MM.1S (cell line): ENCODE data around the gene HCAR1.

Source experiments
- DNase-seq: peaks from one replicate; pipeline ENCODE4 v3.0.0-alpha.2; 2015
- H2AFZ ChIP-seq: fragments of 300-600 bp; sonication (generic); 2 replicates; pipeline ENCODE4 v1.6.0; 2016; ENCODE audit warnings: antibody characterized with exemption, low read length
- H3F3A ChIP-seq: fragments of 300-600 bp; sonication (generic); 2 replicates; pipeline ENCODE4 v1.6.1; 2016; ENCODE audit warnings: mild to moderate bottlenecking, antibody characterized with exemption, low read length, moderate library complexity, mixed read lengths; ENCODE audit not compliant: insufficient read depth
- H3K27ac ChIP-seq: fragments of 300-600 bp; sonication (generic); 2 replicates; pipeline ENCODE4 v1.5.1; 2016; ENCODE audit warnings: mild to moderate bottlenecking, low read length
- H3K27me3 ChIP-seq: fragments of 300-600 bp; sonication (generic); replicated peaks from 2 replicates; pipeline ENCODE4 v1.6.0; 2016; ENCODE audit warnings: low read length; ENCODE audit not compliant: insufficient read depth
- H3K36me3 ChIP-seq: fragments of 300-600 bp; sonication (generic); replicated peaks from 2 replicates; pipeline ENCODE4 v1.6.1; 2016; ENCODE audit warnings: mild to moderate bottlenecking, low read length, mixed read lengths; ENCODE audit not compliant: insufficient read depth
- H3K4me1 ChIP-seq: fragments of 300-600 bp; sonication (generic); 2 replicates; pipeline ENCODE4 v1.6.1; 2016; ENCODE audit warnings: low read length, mixed read lengths
- H3K4me2 ChIP-seq: fragments of 300-600 bp; sonication (generic); 2 replicates; pipeline ENCODE4 v1.6.0; 2016; ENCODE audit warnings: low read depth, low read length
- H3K4me3 ChIP-seq: fragments of 300-600 bp; sonication (generic); 2 replicates; pipeline ENCODE4 v1.5.1; 2016; ENCODE audit warnings: low read length, mixed read lengths
- H3K79me2 ChIP-seq: fragments of 300-600 bp; sonication (generic); 2 replicates; pipeline ENCODE4 v1.6.1; 2016; ENCODE audit warnings: mixed run types, low read length, mixed read lengths
- H3K9ac ChIP-seq: fragments of 300-600 bp; sonication (generic); 2 replicates; pipeline ENCODE4 v1.6.1; 2016; ENCODE audit warnings: low read length, mixed read lengths
- H3K9me2 ChIP-seq: fragments of 300-600 bp; sonication (generic); replicated peaks from 2 replicates; pipeline ENCODE4 v1.6.1; 2016; ENCODE audit warnings: mild to moderate bottlenecking, low read length, mixed read lengths; ENCODE audit not compliant: insufficient read depth
- H3K9me3 ChIP-seq: fragments of 300-600 bp; sonication (generic); replicated peaks from 2 replicates; pipeline ENCODE4 v1.6.1; 2016; ENCODE audit warnings: mild to moderate bottlenecking, low read length, mixed read lengths; ENCODE audit not compliant: insufficient read depth
- H4K20me1 ChIP-seq: fragments of 300-600 bp; sonication (generic); 2 replicates; pipeline ENCODE4 v1.6.1; 2016; ENCODE audit warnings: mild to moderate bottlenecking, low read length, moderate library complexity, mixed read lengths; ENCODE audit not compliant: insufficient read depth
- EZH2 ChIP-seq: fragments of 300-600 bp; sonication (generic); optimal IDR thresholded peaks from 2 replicates; pipeline ENCODE3; 2017; ENCODE audit warnings: low read depth, mild to moderate bottlenecking, antibody characterized with exemption, low read length, mixed read lengths
- EZH2phosphoT487 ChIP-seq: fragments of 300-600 bp; sonication (generic); IDR thresholded peaks from 2 replicates; pipeline ENCODE4 v1.6.1; 2018; ENCODE audit warnings: antibody characterized with exemption, low read length
- TF ChIP-seq, protein P1 (sequence below): fragments of 300-600 bp; sonication (generic); IDR thresholded peaks from 2 replicates; pipeline ENCODE4 v1.5.1; 2016; ENCODE audit warnings: antibody characterized with exemption, low read length, mixed read lengths

Gene HCAR1

DNA sequence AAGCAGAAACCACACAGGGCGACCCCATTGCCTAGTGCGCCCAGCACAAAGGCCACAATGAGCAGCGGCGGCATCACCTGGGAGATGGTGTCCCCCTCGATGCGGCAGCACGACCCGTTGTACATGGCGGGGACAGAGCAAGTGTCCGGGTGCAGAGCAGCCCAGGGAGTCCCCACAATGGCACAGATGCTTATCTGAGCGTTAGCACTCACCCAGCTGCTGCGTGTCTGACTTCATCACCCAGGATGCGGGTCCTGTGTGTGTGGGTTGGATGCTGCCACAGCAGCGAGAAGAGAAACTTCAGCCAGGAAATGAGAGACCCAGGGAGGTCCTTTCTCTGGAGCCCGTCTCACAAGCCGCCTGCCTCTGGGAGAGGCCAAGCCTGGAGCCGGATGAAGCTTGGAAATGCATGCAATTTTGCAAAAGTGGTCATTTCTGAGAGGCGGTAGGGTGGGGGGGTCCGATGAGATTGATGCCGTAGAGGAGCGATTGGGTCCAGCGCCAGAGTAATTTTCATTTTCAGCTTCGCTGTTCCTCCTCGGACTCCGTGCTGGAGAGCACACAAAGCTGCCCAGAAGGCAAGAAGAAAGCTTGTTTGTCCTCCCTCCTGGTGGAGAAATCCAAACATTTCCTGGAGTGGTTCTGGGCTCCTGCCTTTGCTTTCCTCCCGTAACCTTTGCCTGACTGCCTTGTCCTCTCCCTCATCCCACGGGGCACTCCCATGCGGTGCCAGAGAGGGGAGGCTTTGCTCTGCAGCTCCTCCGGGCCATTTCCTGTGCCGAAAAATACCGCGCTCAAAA, at the start of gene HCAR1:
Gene HCAR1, minus strand, starts transcription at position 630 of the 800 bp plus-strand sequence. Its CDS starts 505 bp downstream, at position 125.
- H3K9me2 ChIP-seq = no peaks in the 10 kb centered on the region
- H3K4me3 ChIP-seq = no peak within 1 kb of the TSS
- no peak within 1 kb of the TSS for H3K27ac ChIP-seq
- H3K36me3 ChIP-seq = no peaks in the 10 kb centered on the region
- no peaks in the 10 kb centered on the region for H3K79me2 ChIP-seq
- H3K9me3 ChIP-seq = no peaks in the 10 kb centered on the region
- H3K4me1 ChIP-seq = no peaks in the 10 kb centered on the region
- H3K9ac ChIP-seq = no peak within 1 kb of the TSS
- H3K4me2 ChIP-seq = no peak within 1 kb of the TSS
- no peak for DNase-seq
- H2AFZ ChIP-seq = no peak within 1 kb of the TSS
- H3F3A ChIP-seq = no peaks in the 10 kb centered on the region
- no peaks in the 10 kb centered on the region for H4K20me1 ChIP-seq
- TF ChIP-seq EZH2 (no peak), EZH2phosphoT487 (no peak)
- TF ChIP-seq, protein P1, sequence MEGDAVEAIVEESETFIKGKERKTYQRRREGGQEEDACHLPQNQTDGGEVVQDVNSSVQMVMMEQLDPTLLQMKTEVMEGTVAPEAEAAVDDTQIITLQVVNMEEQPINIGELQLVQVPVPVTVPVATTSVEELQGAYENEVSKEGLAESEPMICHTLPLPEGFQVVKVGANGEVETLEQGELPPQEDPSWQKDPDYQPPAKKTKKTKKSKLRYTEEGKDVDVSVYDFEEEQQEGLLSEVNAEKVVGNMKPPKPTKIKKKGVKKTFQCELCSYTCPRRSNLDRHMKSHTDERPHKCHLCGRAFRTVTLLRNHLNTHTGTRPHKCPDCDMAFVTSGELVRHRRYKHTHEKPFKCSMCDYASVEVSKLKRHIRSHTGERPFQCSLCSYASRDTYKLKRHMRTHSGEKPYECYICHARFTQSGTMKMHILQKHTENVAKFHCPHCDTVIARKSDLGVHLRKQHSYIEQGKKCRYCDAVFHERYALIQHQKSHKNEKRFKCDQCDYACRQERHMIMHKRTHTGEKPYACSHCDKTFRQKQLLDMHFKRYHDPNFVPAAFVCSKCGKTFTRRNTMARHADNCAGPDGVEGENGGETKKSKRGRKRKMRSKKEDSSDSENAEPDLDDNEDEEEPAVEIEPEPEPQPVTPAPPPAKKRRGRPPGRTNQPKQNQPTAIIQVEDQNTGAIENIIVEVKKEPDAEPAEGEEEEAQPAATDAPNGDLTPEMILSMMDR = no peak
- H3K27me3 ChIP-seq = no peaks in the 10 kb centered on the region; the same call in 1 of the 2 replicates

DNA sequence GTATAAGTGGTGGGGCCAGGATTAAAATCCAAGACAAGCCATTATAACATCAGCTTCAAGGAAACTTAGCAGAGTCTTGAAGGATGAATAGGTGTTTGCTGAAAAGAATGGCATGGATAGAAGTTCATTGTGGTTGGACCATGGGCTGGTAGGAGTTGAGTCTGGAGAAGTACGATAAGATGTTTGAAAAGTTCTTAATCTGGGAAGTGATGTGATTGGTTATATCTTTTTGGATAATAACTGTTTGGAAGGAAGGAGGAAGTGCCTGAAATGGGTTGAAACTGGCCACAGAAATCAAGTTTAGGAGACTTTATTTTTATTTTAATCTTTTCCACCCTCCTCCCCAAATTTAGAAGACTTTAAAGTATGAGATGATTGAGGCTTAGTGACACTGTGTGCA, 26.9 kb upstream of the HCAR1 start:
- no peak overlapping the region for H3K4me2 ChIP-seq
- H4K20me1 ChIP-seq = no peaks in the 10 kb centered on the region
- H3K9me3 ChIP-seq = no peaks in the 10 kb centered on the region
- H3K9ac ChIP-seq = no peak overlapping the region
- H3K9me2 ChIP-seq = no peaks in the 10 kb centered on the region
- H2AFZ ChIP-seq = no peak overlapping the region
- no peaks in the 10 kb centered on the region for H3K27me3 ChIP-seq
- H3K27ac ChIP-seq = no peak overlapping the region
- TF ChIP-seq, protein P1 = no peak
- TF ChIP-seq EZH2 (no peak), EZH2phosphoT487 (no peak)
- H3K4me1 ChIP-seq = peaks cover 8% of the 10 kb centered on the region
- H3K4me3 ChIP-seq = no peak overlapping the region
- H3K36me3 ChIP-seq = no peaks in the 10 kb centered on the region
- H3F3A ChIP-seq = no peaks in the 10 kb centered on the region
- no peak for DNase-seq
- peaks cover 17% of the 10 kb centered on the region for H3K79me2 ChIP-seq

- H3K79me2 ChIP-seq = peaks cover 15% of the 10 kb centered on the region
- H3K4me2 ChIP-seq = no peak overlapping the region
- no peaks in the 10 kb centered on the region for H3K9me3 ChIP-seq
- H3K9me2 ChIP-seq = no peaks in the 10 kb centered on the region
- no peaks in the 10 kb centered on the region for H3K36me3 ChIP-seq
- no peak overlapping the region for H3K9ac ChIP-seq
- H3K4me1 ChIP-seq = peaks cover 8% of the 10 kb centered on the region
- no peaks in the 10 kb centered on the region for H3F3A ChIP-seq
- no peak overlapping the region for H3K27ac ChIP-seq
- H2AFZ ChIP-seq = no peak overlapping the region
- TF ChIP-seq EZH2phosphoT487 (no peak), EZH2 (no peak)
- TF ChIP-seq, protein P1 = no peak
- H3K27me3 ChIP-seq = no peaks in the 10 kb centered on the region
- H4K20me1 ChIP-seq = no peaks in the 10 kb centered on the region
- DNase-seq = no peak
- H3K4me3 ChIP-seq = no peak overlapping the region
These were observed 24.1 kb upstream of the HCAR1 start for GRCh38 chr12:122754790-122755189.
